Skeletal muscle tissue (tissue), 4 donors: ENCODE results near the gene ZNF701. TPM values are rescaled to one million over a fixed set of nuclear protein-coding genes. Genes with fewer than 3 reads are reported as not detected.
A peak's percentile ranks its signal among the peaks of the same experiment; 100 is the strongest.
"Not testable (repeated sequence)": the region's sequence is repeated elsewhere in the genome, so short reads cannot be mapped to it uniquely, and the experiment has no call there.

Experiments used
- H3K27ac ChIP-seq: one replicate; pipeline ENCODE4 v1.7.0; 2013; ENCODE audit warnings: mild to moderate bottlenecking, low read depth, low read length, inconsistent platforms
- H3K27me3 ChIP-seq, 3 donors: one replicate each; pipeline ENCODE4 v1.7.0; 2013; ENCODE audit warnings: low read length in 3 of 3; ENCODE audit not compliant: control insufficient read depth in 3 of 3, insufficient read depth in 3 of 3
- H3K36me3 ChIP-seq, 3 donors: one replicate each; pipeline ENCODE4 v1.7.0; 2013; ENCODE audit warnings: low read length in 3 of 3; ENCODE audit not compliant: control insufficient read depth in 3 of 3, insufficient read depth in 3 of 3
- H3K4me1 ChIP-seq, 3 donors: one replicate each; pipeline ENCODE4 v1.7.0; 2013; ENCODE audit warnings: low read length in 3 of 3, mild to moderate bottlenecking in 3 of 3; ENCODE audit not compliant: control insufficient read depth in 3 of 3, insufficient read depth in 3 of 3
- H3K4me3 ChIP-seq, 3 donors: one replicate each; pipeline ENCODE4 v1.7.0; 2013; ENCODE audit warnings: low read length in 3 of 3
- H3K9ac ChIP-seq, 3 donors: one replicate each; pipeline ENCODE4 v1.7.0; 2013; ENCODE audit warnings: low read length in 3 of 3, mild to moderate bottlenecking in 3 of 3, moderate library complexity in 2 of 3, low read depth in 1 of 3
- H3K9me3 ChIP-seq, 3 donors: one replicate each; pipeline ENCODE4 v1.7.0; 2013; ENCODE audit warnings: low read length in 3 of 3; ENCODE audit not compliant: control insufficient read depth in 3 of 3
- total RNA-seq: library from RNA; depleted of rRNA; stranded (reverse); fragments of >200 nt; gene quantifications from one replicate; pipeline ENCODE4 v1.2.3, GENCODE V29; 2014
- donor health status: Osteomylitis.

ZNF701 gene
- 20.9 TPM for total RNA-seq

GRCh38 chr19:52570000-52570861 is at the start of gene ZNF701:
Gene ZNF701 (plus strand): TSS chr19:52570287. CDS start chr19:52574148, 3,861 bp downstream.
- Histone ChIP-seq H3K27me3 (no peaks in the 10 kb centered on the region), H3K4me3 (peak within 1 kb of the TSS; percentile 91 to 100 (median 97)), H3K4me1 (peaks cover 7 to 12% (median 9%) of the 10 kb centered on the region in 3 donors)

DNA sequence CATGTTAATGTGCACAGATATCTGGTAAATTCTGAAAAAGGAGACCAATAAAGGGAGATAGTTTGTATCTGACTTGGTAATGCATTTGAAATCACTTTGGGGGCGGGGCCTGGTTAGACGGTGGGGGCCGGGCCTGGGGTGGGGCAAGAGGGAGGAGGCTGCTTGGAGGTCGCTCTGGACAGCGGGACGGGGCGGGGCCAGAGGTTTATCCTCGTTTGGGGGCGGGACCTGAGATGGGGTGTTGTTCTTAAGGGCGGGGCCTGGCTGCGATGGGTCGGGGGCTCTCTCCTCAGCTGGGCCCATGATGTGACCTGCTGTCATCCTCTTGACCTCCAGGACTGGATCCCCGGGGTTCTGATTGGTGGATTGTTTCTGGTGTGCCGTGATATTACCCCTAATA is 47.5 kb upstream of the ZNF701 start:
- H3K36me3 ChIP-seq: no peaks in the 10 kb centered on the region
- H3K27ac ChIP-seq: no peak overlapping the region
- no peaks in the 10 kb centered on the region for H3K27me3 ChIP-seq
- H3K4me1 ChIP-seq: peaks cover 3 to 5% (median 4%) of the 10 kb centered on the region in 3 donors
- H3K9ac ChIP-seq: no peak overlapping the region
- peaks cover 0 to 8% (median 0%) of the 10 kb centered on the region in 3 donors for H3K9me3 ChIP-seq
- no peak overlapping the region for H3K4me3 ChIP-seq

More at GRCh38 chr19:52570000-52570861, at the start of gene ZNF701:
- H3K27ac ChIP-seq: peak within 1 kb of the TSS; percentile 63
- H3K36me3 ChIP-seq: peaks cover 11 to 18% (median 12%) of the 10 kb centered on the region in 3 donors
- no peaks in the 10 kb centered on the region for H3K9me3 ChIP-seq
- H3K9ac ChIP-seq: peak within 1 kb of the TSS; percentile 73 to 92 (median 91)

DNA sequence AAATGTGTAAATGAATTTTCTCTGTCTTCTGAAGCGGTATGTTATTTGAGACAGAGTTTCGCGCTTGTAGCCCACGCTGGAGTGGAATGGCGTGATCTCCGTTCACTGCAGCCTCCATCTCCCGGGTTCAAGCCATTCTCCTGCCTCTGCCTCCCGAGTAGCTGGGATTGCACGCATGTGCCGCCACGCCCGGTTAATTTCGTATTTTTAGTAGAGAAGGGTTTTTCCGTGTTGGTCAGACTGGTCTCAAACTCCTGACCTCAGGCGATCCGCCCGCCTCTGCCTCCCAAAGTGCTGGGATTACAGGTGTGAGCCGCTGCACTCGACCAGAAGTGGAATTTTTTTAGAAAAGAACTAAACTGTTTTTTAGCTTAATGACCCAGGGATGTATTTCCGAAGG is 46.0 kb upstream of the ZNF701 start:
- H3K9ac ChIP-seq: no peak overlapping the region
- peaks cover 13 to 15% (median 15%) of the 10 kb centered on the region in 3 donors for H3K4me1 ChIP-seq
- no peaks in the 10 kb centered on the region for H3K36me3 ChIP-seq
- no peaks in the 10 kb centered on the region for H3K27me3 ChIP-seq
- no peak overlapping the region for H3K27ac ChIP-seq
- no peak overlapping the region for H3K4me3 ChIP-seq
- H3K9me3 ChIP-seq: peaks cover 0 to 5% (median 0%) of the 10 kb centered on the region in 3 donors

DNA sequence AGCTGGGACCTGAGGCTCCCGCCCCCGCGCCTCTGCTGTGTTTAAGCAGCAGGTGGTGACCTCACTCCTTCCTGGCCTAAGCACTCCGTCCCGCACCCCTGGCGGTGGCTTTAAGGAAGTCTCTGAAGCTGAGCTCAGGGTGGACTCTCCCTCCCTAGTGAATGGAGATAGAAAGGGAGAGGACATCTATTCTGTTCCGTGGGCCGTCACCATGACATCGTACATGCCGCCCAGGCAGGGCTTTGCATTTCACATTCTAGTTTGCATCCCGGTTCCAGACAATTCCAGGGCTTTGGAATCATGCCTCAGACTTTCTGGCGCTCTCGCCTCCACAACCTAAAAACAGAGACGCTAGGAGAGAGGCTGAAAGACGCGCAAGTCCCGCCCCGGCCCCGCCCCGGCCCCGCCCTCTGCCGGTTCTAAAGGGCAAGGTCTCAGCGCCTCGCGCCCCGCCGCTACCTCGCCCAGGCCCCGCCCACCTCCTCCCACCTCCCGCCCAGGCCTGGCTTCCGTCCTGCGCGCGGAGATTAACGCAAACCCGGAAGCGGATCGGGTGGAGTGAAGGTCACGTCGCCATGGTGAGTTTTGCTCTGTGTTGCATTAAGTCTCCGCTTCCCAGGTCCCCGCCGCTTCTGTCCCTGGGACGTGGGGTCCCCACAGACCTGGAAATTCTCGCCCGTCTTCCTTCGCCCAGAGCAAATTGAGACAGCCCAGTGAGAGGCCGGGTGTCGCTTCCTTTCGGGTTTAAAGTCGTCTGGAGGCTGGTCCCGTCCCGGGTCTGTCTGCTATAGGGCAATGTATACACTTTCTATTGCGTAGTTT is 42.7 kb upstream of the ZNF701 start, which contains the start of gene ZNF808:
Gene ZNF808, plus strand, starts transcription at position 535 of the 822 bp plus-strand sequence. CDS start 15,617 bp downstream, outside the sequence.
- Histone ChIP-seq H3K4me1 (peaks cover 14 to 16% (median 15%) of the 10 kb centered on the region in 3 donors), H3K27ac (peak within 1 kb of the TSS; percentile 88), H3K36me3 (no peaks in the 10 kb centered on the region), H3K27me3 (no peaks in the 10 kb centered on the region), H3K9ac (peak within 1 kb of the TSS; percentile 92 to 98 (median 96)), H3K9me3 (no peaks in the 10 kb centered on the region), H3K4me3 (peak within 1 kb of the TSS; percentile 81 to 95 (median 94))

GRCh38 chr19:52527956-52528351 is 42.1 kb upstream of the ZNF701 start:
- no peaks in the 10 kb centered on the region for H3K27me3 ChIP-seq
- H3K4me3 ChIP-seq: peak overlapping the region; percentile 81 to 95 (median 94)
- peak overlapping the region; percentile 92 to 98 (median 96) for H3K9ac ChIP-seq
- H3K4me1 ChIP-seq: peaks cover 14 to 16% (median 15%) of the 10 kb centered on the region in 3 donors
- no peaks in the 10 kb centered on the region for H3K36me3 ChIP-seq
- H3K9me3 ChIP-seq: no peaks in the 10 kb centered on the region
- H3K27ac ChIP-seq: peak overlapping the region; percentile 88

GRCh38 chr19:52532480-52532879 is 37.6 kb upstream of the ZNF701 start:
- H3K9me3 ChIP-seq: no peaks in the 10 kb centered on the region
- no peaks in the 10 kb centered on the region for H3K36me3 ChIP-seq
- H3K4me1 ChIP-seq: peaks cover 25 to 32% (median 25%) of the 10 kb centered on the region in 3 donors
- no peak overlapping the region for H3K9ac ChIP-seq
- no peak overlapping the region for H3K27ac ChIP-seq
- H3K4me3 ChIP-seq: no peak overlapping the region
- H3K27me3 ChIP-seq: no peaks in the 10 kb centered on the region

GRCh38 chr19:52533901-52534300 is 36.2 kb upstream of the ZNF701 start:
- Histone ChIP-seq H3K27ac (peak overlapping the region; percentile 78), H3K4me3 (no peak overlapping the region)

GRCh38 chr19:52535385-52535770 is 34.7 kb upstream of the ZNF701 start:
- H3K9me3 ChIP-seq, H3K27me3 ChIP-seq, H3K36me3 ChIP-seq: not testable (repeated sequence)
- H3K27ac ChIP-seq: peak overlapping the region; percentile 65
- H3K9ac ChIP-seq: peak overlapping the region; percentile 43 to 69 (median 57)
- H3K4me3 ChIP-seq: peak overlapping the region; percentile 83 to 84 (median 83)
- peaks cover 12 to 23% (median 14%) of the 10 kb centered on the region in 3 donors for H3K4me1 ChIP-seq

More at GRCh38 chr19:52533901-52534300, 36.2 kb upstream of the ZNF701 start:
- H3K9me3 ChIP-seq: no peaks in the 10 kb centered on the region
- H3K4me1 ChIP-seq: peaks cover 15 to 23% (median 16%) of the 10 kb centered on the region in 3 donors
- H3K36me3 ChIP-seq: no peaks in the 10 kb centered on the region
- peak overlapping the region in 2 of 3 donors; percentile 4 to 40 for H3K9ac ChIP-seq
- H3K27me3 ChIP-seq: no peaks in the 10 kb centered on the region

DNA sequence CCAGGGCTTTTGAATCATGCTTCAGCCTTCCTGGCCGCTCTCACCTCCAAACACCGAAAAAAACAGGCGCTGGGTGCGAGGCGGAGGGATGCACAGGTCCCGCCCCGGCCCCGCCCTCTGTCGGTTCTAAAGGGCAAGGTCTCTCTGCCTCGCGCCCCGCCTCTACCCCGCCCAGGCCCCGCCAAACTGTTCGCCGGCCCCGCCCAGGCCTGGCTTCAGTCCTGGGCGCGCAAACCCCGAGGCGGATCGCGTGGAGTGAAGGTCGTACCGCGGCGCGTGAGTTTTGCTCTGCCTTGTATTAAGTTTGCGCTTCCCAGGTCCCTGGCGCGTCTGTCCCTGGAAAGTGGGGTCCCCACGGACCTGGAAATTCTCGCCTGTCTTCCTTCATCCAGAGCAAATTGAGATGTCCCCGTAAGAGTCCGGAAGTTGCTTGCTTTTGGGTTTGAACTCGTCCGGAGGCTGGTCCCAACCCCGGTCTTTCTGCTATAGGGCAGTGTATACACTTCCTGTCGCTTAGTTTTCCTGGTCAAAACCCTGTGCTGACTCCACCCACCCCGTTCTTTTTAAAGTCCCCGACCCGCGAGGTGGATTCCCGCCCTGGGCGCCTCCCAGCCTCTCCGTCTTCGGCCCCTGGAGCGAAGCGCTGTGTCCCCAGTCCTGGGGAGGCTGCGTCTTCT is 34.2 kb upstream of the ZNF701 start:
- Histone ChIP-seq H3K4me3 (peak overlapping the region; percentile 83 to 84 (median 83)), H3K9me3 (no peaks in the 10 kb centered on the region), H3K36me3 (peaks cover 0 to 2% (median 2%) of the 10 kb centered on the region in 3 donors), H3K9ac (peak overlapping the region; percentile 80 to 84 (median 81)), H3K27me3 (no peaks in the 10 kb centered on the region), H3K4me1 (peaks cover 12 to 23% (median 14%) of the 10 kb centered on the region in 3 donors), H3K27ac (peak overlapping the region; percentile 65)
